ENCODE data around the gene RPS18.
"Not testable (repeated sequence)": the region's sequence is repeated elsewhere in the genome, so short reads cannot be mapped to it uniquely, and the experiment has no call there.

The RPS18 gene

DNA sequence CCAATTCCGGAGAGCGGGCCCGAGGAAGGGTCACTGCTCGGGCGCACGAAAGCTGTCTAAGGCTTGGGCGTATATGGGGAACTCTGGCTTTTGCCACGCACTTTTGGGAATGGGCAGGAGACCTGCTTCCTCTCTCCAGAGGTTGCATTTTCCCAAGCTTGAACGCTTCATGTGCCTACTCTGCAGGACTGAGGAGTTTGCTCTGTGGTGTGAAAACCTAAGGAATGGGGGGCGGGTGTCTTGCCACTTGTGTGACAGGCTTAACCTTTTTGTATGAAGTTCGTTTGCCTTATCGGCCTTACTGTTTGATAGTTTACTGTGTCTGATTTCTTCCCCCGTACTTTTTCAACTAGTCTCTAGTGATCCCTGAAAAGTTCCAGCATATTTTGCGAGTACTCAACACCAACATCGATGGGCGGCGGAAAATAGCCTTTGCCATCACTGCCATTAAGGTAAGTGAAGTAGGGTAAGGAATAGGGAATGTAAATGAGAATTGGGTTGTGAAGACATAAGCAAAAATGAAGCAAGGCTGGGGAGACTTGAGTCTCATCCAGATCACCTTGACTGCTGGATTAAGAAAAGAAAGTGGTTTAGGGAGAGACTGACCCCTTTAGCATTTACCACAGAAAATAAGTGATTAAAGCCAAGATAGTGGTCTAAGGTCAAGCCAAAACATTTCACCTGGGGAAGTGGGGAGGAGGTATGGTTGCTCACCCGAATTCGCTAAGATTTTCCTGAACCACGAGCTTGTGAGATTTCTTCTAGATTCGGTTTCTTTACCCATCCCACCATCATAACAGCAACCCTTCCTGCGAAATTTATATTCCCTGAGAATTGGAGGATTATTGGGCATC is 627 bp downstream of the RPS18 start:
- peak overlapping the region; percentile 87 for H3K4me3 ChIP-seq (replicated peaks; ENCODE audit: low read depth, low read length)
- DNase-seq (ENCODE audit: extremely low read depth, low read depth) = no peak
- TF ChIP-seq, protein P1, sequence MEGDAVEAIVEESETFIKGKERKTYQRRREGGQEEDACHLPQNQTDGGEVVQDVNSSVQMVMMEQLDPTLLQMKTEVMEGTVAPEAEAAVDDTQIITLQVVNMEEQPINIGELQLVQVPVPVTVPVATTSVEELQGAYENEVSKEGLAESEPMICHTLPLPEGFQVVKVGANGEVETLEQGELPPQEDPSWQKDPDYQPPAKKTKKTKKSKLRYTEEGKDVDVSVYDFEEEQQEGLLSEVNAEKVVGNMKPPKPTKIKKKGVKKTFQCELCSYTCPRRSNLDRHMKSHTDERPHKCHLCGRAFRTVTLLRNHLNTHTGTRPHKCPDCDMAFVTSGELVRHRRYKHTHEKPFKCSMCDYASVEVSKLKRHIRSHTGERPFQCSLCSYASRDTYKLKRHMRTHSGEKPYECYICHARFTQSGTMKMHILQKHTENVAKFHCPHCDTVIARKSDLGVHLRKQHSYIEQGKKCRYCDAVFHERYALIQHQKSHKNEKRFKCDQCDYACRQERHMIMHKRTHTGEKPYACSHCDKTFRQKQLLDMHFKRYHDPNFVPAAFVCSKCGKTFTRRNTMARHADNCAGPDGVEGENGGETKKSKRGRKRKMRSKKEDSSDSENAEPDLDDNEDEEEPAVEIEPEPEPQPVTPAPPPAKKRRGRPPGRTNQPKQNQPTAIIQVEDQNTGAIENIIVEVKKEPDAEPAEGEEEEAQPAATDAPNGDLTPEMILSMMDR (IDR thresholded peaks at IDR 0.05; ENCODE audit: low read depth, low read length, missing control alignments) = no peak

DNA sequence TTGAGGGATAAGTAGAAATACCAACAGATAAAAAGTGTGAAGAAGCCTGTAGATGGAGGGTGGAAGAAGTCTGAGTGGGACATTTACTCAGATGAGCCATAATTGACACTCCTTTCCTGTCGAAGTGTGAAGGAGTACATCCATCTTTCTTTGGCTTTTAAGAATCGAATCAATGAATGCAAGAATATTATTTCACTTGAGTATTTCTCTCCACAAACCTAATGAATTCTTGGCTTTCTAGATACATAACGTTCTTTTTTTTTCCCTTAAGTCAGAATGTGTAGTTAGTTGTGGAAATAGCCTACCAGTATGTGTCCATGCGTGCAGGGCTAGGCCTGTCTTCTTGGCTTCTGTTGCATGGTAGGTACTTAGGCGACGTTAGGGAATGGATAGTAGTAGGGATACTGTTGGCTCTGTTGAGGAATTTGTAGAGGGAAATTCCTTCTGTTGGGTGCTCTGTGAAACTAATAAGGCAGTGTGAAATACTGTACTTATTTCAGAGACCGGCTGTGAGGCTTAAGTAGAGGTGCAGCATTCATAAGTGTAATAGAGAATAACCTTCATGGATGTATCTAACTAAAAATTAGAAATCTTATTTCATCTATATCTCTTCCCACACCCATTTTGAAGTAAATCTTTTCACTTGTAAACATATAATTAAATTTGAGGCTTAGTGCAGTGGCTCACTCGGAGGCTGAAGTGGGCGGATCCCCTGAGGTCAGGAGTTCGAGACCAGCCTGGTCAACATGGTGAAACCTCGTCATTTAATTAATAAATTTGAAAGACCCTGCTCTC is 1.5 kb downstream of the RPS18 start:
- DNase-seq (ENCODE audit: extremely low read depth, low read depth) = no peak
- peak overlapping the region; percentile 87 for H3K4me3 ChIP-seq (replicated peaks; ENCODE audit: low read depth, low read length)
- TF ChIP-seq, protein P1 (IDR thresholded peaks at IDR 0.05; ENCODE audit: low read depth, low read length, missing control alignments) = no peak

DNA sequence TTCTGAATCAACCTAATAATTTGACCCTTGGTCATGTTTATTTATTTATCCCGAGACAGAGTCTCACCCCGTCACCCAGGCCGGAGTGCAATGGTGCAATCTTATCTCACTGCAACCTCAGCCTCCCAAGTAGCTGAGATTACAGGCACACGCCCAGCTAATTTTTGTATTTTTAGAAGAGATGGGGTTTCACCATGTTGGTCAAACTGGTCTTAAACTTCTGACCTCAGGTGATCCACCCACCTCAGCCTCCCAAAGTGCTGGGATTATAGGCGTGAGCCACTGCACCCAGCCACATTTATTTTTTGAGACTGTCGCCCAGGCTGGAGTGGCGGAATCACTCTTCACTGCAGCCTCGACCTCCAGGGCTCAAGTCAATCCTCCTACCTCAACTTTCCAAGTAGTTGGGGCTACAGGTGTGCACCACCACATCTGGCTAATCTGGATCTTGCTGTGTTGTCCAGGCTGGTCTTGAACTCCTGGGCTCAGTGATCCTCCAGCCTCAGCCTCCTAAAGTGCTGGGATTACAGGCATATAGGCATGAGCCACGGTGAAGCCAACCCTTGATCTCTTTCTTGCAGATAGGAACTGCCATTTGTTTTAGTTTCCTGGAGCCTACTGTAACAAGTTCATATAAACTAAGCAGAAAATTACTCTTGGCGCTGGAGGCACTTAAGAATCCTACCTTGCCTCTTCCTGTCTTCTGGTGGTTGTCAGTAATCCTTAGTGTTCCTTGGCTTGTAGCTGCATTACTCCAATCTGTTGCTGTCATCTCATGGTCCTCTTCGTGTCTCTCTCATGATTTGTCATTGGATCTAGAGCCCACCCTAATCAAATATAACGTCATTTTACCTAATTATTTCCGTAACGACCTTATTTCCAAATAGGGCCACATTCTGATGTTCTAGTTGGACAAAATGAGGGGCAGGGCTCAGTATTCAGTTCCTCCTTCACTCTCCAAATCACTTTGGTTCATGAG is 2.3 kb downstream of the RPS18 start:
- TF ChIP-seq, protein P1 (IDR thresholded peaks at IDR 0.05; ENCODE audit: low read depth, low read length, missing control alignments) = no peak
- no peak for DNase-seq (ENCODE audit: extremely low read depth, low read depth)
- peak overlapping the region; percentile 87 for H3K4me3 ChIP-seq (replicated peaks; ENCODE audit: low read depth, low read length)

DNA sequence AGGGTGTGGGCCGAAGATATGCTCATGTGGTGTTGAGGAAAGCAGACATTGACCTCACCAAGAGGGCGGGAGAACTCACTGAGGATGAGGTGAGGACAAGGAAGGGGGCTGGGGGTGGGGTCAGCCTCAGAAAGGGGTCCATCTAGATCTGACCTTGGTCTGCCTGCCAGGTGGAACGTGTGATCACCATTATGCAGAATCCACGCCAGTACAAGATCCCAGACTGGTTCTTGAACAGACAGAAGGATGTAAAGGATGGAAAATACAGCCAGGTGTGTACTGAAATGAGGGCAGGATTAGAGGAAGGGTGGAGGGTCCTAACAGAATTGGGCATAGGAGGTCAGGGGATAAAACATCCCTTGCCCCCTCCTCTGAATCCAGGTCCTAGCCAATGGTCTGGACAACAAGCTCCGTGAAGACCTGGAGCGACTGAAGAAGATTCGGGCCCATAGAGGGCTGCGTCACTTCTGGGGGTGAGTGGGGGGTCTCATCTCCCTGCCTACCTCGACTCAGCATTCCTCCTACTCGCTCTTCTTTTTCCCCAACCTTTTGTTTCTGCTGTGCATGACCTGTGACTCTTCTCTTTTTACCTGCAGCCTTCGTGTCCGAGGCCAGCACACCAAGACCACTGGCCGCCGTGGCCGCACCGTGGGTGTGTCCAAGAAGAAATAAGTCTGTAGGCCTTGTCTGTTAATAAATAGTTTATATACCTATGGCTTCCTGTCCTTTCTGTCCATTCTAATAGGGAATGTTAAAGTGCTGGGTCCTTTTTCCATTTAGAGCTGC is 4.1 kb downstream of the RPS18 start:
- peak overlapping the region; percentile 87 for H3K4me3 ChIP-seq (replicated peaks; ENCODE audit: low read depth, low read length)
- DNase-seq (ENCODE audit: extremely low read depth, low read depth) = not testable (repeated sequence)

DNA sequence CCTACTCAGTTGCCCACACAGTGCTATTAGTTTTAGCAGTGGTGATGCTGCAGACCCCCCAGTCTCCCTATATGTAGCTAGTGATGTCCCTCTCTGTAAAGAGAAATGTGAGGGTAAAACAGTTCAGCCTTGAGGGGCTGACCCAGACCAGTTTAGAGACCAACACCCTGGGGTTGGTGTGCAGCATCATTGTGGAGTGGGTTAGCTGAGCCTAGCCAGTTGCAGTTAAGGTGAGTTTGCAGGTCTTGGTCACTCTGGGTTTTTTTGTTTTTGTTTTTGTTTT is 4.6 kb downstream of the RPS18 start:
- TF ChIP-seq, protein P1 (IDR thresholded peaks at IDR 0.05; ENCODE audit: low read depth, low read length, missing control alignments) = no peak
- H3K4me3 ChIP-seq (replicated peaks; ENCODE audit: low read depth, low read length) = peak overlapping the region; percentile 87

DNA sequence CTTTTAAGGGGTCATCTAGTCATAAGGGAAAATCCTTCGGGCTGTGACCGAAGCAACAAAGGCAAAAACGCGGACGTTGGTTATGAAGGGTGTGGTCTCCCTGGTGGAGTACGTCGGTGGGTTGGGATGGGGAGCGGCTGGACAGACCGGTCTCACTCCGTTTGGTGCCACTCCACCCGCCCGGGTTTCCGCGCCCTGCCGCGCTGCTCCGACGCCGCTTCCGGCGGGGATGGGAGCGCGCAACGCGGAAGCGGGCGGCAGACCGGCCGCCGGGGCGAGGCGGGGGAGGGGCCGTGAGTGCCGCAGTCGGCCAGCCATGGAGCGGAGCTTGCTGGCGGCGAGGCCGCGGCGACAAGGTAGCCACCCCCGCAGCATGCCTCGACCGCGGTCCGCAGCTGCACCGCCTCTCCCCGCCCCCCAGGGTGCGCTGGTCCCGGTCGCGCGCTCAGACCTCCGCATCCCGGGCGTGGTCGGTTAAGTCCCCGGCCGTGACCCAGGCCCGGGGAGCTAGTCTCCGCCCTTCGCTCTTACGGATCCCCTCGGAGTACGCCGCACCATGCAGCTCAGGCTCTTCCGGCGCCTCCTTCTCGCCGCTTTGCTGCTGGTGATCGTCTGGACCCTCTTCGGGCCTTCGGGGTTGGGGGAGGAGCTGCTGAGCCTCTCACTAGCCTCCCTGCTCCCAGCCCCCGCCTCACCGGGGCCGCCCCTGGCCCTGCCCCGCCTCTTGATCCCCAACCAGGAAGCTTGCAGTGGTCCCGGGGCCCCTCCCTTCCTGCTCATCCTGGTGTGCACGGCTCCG is 5.2 kb downstream of the RPS18 start, which contains the start of gene B3GALT4:
Gene B3GALT4, plus strand, starts transcription at position 260 of the 799 bp plus-strand sequence. Its CDS starts 297 bp downstream, at position 557.
- TF ChIP-seq, protein P1 (IDR thresholded peaks at IDR 0.05; ENCODE audit: low read depth, low read length, missing control alignments) = peak; percentile 42
- DNase-seq (ENCODE audit: extremely low read depth, low read depth) = peak; percentile 71
- H3K4me3 ChIP-seq (replicated peaks; ENCODE audit: low read depth, low read length) = peak within 1 kb of the TSS; percentile 87

More for the DNA sequence above, 4.6 kb downstream of the RPS18 start:
- DNase-seq (ENCODE audit: extremely low read depth, low read depth) = no peak
